Dendritic cell treated with granulocyte-macrophage colony-stimulating factor and Interleukin-4, amounts not matched to agents 40 ng/mL and 50 ng/mL, for 4 days (primary cell): ENCODE data around the gene FHL3.
A peak's percentile ranks its signal among the peaks of the same experiment; 100 is the strongest.
"Not testable (repeated sequence)": the region's sequence is repeated elsewhere in the genome, so short reads cannot be mapped to it uniquely, and the experiment has no call there.

ENCODE experiments used
- H3K27ac Mint-ChIP-seq: one replicate; pipeline ENCODE4 v1.8.0; 2022; ENCODE audit warnings: mild to moderate bottlenecking, mixed read lengths
- H3K27me3 Mint-ChIP-seq: one replicate; pipeline ENCODE4 v1.8.0; 2022; ENCODE audit warnings: mild to moderate bottlenecking, mixed read lengths
- H3K36me3 Mint-ChIP-seq: one replicate; pipeline ENCODE4 v1.8.0; 2022; ENCODE audit warnings: low read depth, mixed read lengths
- H3K4me1 Mint-ChIP-seq: one replicate; pipeline ENCODE4 v1.8.0; 2022; ENCODE audit warnings: low read depth, mixed read lengths
- H3K4me3 Mint-ChIP-seq: one replicate; pipeline ENCODE4 v1.8.0; 2022; ENCODE audit warnings: mild to moderate bottlenecking, moderate library complexity, mixed read lengths
- H3K9me3 Mint-ChIP-seq: one replicate; pipeline ENCODE4 v1.8.0; 2022; ENCODE audit warnings: mixed read lengths
- intact Hi-C: fragments of 100-400 bp; cut with micrococcal nuclease; formaldehyde crosslinking; loops from one replicate; pipeline ENCODE4 v1.15.0; 2022

Gene FHL3

GRCh38 chr1:37998089-37998808, 7.1 kb downstream of the FHL3 start:
- Mint-ChIP-seq H3K9me3 (no peaks in the 10 kb centered on the region), H3K4me1 (peaks cover 84% of the 10 kb centered on the region), H3K36me3 (peaks cover 48% of the 10 kb centered on the region), H3K27me3 (no peaks in the 10 kb centered on the region), H3K27ac (peak overlapping the region; percentile 91), H3K4me3 (no peak overlapping the region)
- intact Hi-C loops: loop anchor here (10.0 kb wide), 1 partner anchor 193 kb away; the partner anchor contains the start of genes C1orf122 and YRDC

GRCh38 chr1:37997256-37998088, 7.8 kb downstream of the FHL3 start:
- H3K27me3 Mint-ChIP-seq: no peaks in the 10 kb centered on the region
- peaks cover 77% of the 10 kb centered on the region for H3K4me1 Mint-ChIP-seq
- peak overlapping the region; percentile 91 for H3K27ac Mint-ChIP-seq
- no peaks in the 10 kb centered on the region for H3K9me3 Mint-ChIP-seq
- peaks cover 44% of the 10 kb centered on the region for H3K36me3 Mint-ChIP-seq
- no peak overlapping the region for H3K4me3 Mint-ChIP-seq
- intact Hi-C loops: loop anchor here (10.0 kb wide), 1 partner anchor 193 kb away; the partner anchor contains the start of genes C1orf122 and YRDC

- intact Hi-C loops: loop anchor here (10.0 kb wide), 1 partner anchor 191 kb away; the partner anchor contains the start of genes C1orf122 and YRDC
- Mint-ChIP-seq H3K9me3 (no peaks in the 10 kb centered on the region), H3K27ac (peak overlapping the region; percentile 91), H3K4me3 (peak overlapping the region; percentile 69), H3K36me3 (peaks cover 44% of the 10 kb centered on the region), H3K27me3 (no peaks in the 10 kb centered on the region), H3K4me1 (peaks cover 67% of the 10 kb centered on the region)
Observed at GRCh38 chr1:37995751-37996345, 9.5 kb downstream of the FHL3 start.

- intact Hi-C loops: loop anchor here (10.0 kb wide), 1 partner anchor 190 kb away; the partner anchor contains the start of genes C1orf122 and YRDC
- H3K36me3 Mint-ChIP-seq: peaks cover 44% of the 10 kb centered on the region
- H3K27me3 Mint-ChIP-seq: no peaks in the 10 kb centered on the region
- peak overlapping the region; percentile 91 for H3K27ac Mint-ChIP-seq
- peaks cover 64% of the 10 kb centered on the region for H3K4me1 Mint-ChIP-seq
- H3K4me3 Mint-ChIP-seq: peak overlapping the region; percentile 74
- H3K9me3 Mint-ChIP-seq: no peaks in the 10 kb centered on the region
Observed at GRCh38 chr1:37994886-37995566, 10.3 kb downstream of the FHL3 start.

- H3K4me1 Mint-ChIP-seq: peaks cover 18% of the 10 kb centered on the region
- no peaks in the 10 kb centered on the region for H3K27me3 Mint-ChIP-seq
- no peaks in the 10 kb centered on the region for H3K9me3 Mint-ChIP-seq
- intact Hi-C loops: loop anchor here (10.0 kb wide), 1 partner anchor 405 kb away; no protein-coding TSS in a partner anchor
- H3K4me3 Mint-ChIP-seq: peak overlapping the region; percentile 82
- peak overlapping the region; percentile 89 for H3K27ac Mint-ChIP-seq
- peaks cover 42% of the 10 kb centered on the region for H3K36me3 Mint-ChIP-seq
Observed at GRCh38 chr1:37989361-37989930, 15.9 kb downstream of the FHL3 start.

- no peak overlapping the region for H3K27ac Mint-ChIP-seq
- no peak overlapping the region for H3K4me3 Mint-ChIP-seq
- intact Hi-C loops: loop anchor here (10.0 kb wide), 1 partner anchor 403 kb away; no protein-coding TSS in a partner anchor
- H3K4me1 Mint-ChIP-seq: peaks cover 13% of the 10 kb centered on the region
- H3K9me3 Mint-ChIP-seq: no peaks in the 10 kb centered on the region
- no peaks in the 10 kb centered on the region for H3K27me3 Mint-ChIP-seq
- peaks cover 54% of the 10 kb centered on the region for H3K36me3 Mint-ChIP-seq
Observed at GRCh38 chr1:37987679-37988078, 17.6 kb downstream of the FHL3 start.

GRCh38 chr1:37983546-37983945, 21.8 kb downstream of the FHL3 start:
- intact Hi-C loops: loop anchor here (10.0 kb wide), 1 partner anchor 399 kb away; no protein-coding TSS in a partner anchor
- Mint-ChIP-seq H3K4me1 (peaks cover 6% of the 10 kb centered on the region), H3K9me3 (no peaks in the 10 kb centered on the region), H3K36me3 (peaks cover 95% of the 10 kb centered on the region), H3K27me3 (no peaks in the 10 kb centered on the region), H3K27ac (no peak overlapping the region), H3K4me3 (no peak overlapping the region)

- intact Hi-C loops: no loop called here
- Mint-ChIP-seq H3K4me3 (no peak overlapping the region), H3K4me1 (no peaks in the 10 kb centered on the region), H3K36me3 (peaks cover 100% of the 10 kb centered on the region), H3K27ac (no peak overlapping the region), H3K9me3 (no peaks in the 10 kb centered on the region), H3K27me3 (no peaks in the 10 kb centered on the region)
Observed at GRCh38 chr1:37978541-37978940, 26.8 kb downstream of the FHL3 start.

- H3K4me3 Mint-ChIP-seq, H3K27me3 Mint-ChIP-seq, H3K27ac Mint-ChIP-seq, H3K4me1 Mint-ChIP-seq, H3K9me3 Mint-ChIP-seq: not testable (repeated sequence)
- intact Hi-C loops: loop anchor here (2.0 kb wide), 1 partner anchor 84 kb away; no protein-coding TSS in a partner anchor
- H3K36me3 Mint-ChIP-seq: peaks cover 100% of the 10 kb centered on the region
Observed at GRCh38 chr1:37975083-37975482, 30.2 kb downstream of the FHL3 start.

GRCh38 chr1:37974567-37974966, 30.7 kb downstream of the FHL3 start:
- no peak overlapping the region for H3K27ac Mint-ChIP-seq
- H3K4me3 Mint-ChIP-seq: no peak overlapping the region
- peaks cover 100% of the 10 kb centered on the region for H3K36me3 Mint-ChIP-seq
- intact Hi-C loops: loop anchor here (2.0 kb wide), 1 partner anchor 84 kb away; no protein-coding TSS in a partner anchor
- H3K4me1 Mint-ChIP-seq: no peaks in the 10 kb centered on the region
- H3K9me3 Mint-ChIP-seq: no peaks in the 10 kb centered on the region
- H3K27me3 Mint-ChIP-seq: no peaks in the 10 kb centered on the region

- intact Hi-C loops: loop anchor here (2.0 kb wide), 1 partner anchor 83 kb away; no protein-coding TSS in a partner anchor
- peaks cover 100% of the 10 kb centered on the region for H3K36me3 Mint-ChIP-seq
- not testable (repeated sequence) for H3K27me3 Mint-ChIP-seq, H3K4me1 Mint-ChIP-seq, H3K9me3 Mint-ChIP-seq, H3K27ac Mint-ChIP-seq, H3K4me3 Mint-ChIP-seq
Observed at GRCh38 chr1:37973684-37974083, 31.6 kb downstream of the FHL3 start.

- H3K4me3 Mint-ChIP-seq: no peak overlapping the region
- no peaks in the 10 kb centered on the region for H3K4me1 Mint-ChIP-seq
- no peaks in the 10 kb centered on the region for H3K9me3 Mint-ChIP-seq
- no peak overlapping the region for H3K27ac Mint-ChIP-seq
- H3K27me3 Mint-ChIP-seq: no peaks in the 10 kb centered on the region
- peaks cover 100% of the 10 kb centered on the region for H3K36me3 Mint-ChIP-seq
- intact Hi-C loops: no loop called here
Observed at GRCh38 chr1:37965301-37965700, 40.0 kb downstream of the FHL3 start.

GRCh38 chr1:37964106-37964505, 41.2 kb downstream of the FHL3 start:
- peaks cover 100% of the 10 kb centered on the region for H3K36me3 Mint-ChIP-seq
- H3K4me1 Mint-ChIP-seq, H3K4me3 Mint-ChIP-seq, H3K27me3 Mint-ChIP-seq, intact Hi-C loops, H3K9me3 Mint-ChIP-seq, H3K27ac Mint-ChIP-seq: not testable (repeated sequence)
